Left ventricle myocardium superior (tissue), 1 donor: Measurements from ENCODE around the gene THY1. TPM values are rescaled to one million over a fixed set of nuclear protein-coding genes. Genes with fewer than 3 reads are reported as not detected.
A peak's percentile ranks its signal among the peaks of the same experiment; 100 is the strongest.

Source experiments
- ATAC-seq: fragments of 200-7000 bp; cut with Tn5 transposase; one replicate; pipeline ENCODE4 v1.9.1; 2020; ENCODE audit warnings: mild to moderate bottlenecking, moderate library complexity
- DNase-seq: peaks from one replicate; pipeline ENCODE4 v3.0.0-alpha.2; 2020
- intact Hi-C: fragments of 100-400 bp; cut with micrococcal nuclease; formaldehyde crosslinking; loops from one replicate; pipeline ENCODE4 v1.11.0; 2022
- total RNA-seq: library from RNA; stranded (reverse); fragmentation: NEBNext Ultra II Directional; extraction: Animal tissue kit (Norgen Biotek cat#: 25700); gene quantifications from one replicate; pipeline ENCODE4 v1.2.1, GENCODE V29; 2021
- donor health status: DM: no; HTN: yes; CAD: no; lungs with severe emphysema.

Gene THY1
- total RNA-seq, 1 donor from 2014 or later, result 1.5 TPM

DNA sequence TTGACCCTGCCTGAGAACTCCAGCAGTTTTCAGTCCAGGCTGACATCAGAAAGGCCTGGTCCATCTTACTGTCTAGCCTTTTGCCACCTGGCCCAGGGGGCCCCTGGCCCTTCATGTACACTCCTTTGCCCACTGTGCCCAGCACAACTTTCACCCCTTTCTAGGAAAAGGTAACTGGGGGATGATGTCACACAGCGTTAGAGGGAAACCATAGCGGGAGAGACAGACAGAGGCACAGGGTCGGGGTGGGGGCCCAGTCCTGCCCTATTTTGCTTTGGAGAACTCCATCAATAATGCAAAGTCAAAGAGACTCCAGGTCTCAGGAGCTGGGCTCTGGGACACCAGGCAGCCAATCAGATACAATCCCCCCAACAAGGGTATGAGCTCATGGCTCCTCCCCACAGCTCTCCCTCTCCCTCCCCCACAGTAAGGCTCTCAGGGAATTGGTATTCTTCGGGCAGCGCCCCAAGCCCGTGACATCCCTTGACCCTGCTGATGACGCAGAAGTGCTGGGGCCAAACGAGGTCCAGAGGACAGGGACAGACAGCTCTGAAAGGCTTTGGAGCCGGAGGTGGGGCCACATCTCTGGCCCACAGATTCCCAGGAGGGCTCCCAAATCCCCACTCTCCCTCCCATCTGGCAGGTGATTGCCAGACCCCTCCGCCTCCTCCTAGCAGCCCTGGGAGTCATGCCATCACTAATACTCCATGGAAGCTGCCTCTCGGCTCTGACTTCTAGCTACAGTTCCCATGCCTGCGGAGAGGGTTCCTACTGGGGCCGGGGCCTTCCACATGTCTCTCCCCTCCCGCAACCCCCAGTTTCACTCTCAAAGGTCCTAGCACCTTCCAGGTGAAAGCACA lies 47.4 kb downstream of the THY1 start:
- ATAC-seq, result peak; percentile 62
- DNase-seq, result peak; percentile 88
- intact Hi-C loops, result no loop called here

DNA sequence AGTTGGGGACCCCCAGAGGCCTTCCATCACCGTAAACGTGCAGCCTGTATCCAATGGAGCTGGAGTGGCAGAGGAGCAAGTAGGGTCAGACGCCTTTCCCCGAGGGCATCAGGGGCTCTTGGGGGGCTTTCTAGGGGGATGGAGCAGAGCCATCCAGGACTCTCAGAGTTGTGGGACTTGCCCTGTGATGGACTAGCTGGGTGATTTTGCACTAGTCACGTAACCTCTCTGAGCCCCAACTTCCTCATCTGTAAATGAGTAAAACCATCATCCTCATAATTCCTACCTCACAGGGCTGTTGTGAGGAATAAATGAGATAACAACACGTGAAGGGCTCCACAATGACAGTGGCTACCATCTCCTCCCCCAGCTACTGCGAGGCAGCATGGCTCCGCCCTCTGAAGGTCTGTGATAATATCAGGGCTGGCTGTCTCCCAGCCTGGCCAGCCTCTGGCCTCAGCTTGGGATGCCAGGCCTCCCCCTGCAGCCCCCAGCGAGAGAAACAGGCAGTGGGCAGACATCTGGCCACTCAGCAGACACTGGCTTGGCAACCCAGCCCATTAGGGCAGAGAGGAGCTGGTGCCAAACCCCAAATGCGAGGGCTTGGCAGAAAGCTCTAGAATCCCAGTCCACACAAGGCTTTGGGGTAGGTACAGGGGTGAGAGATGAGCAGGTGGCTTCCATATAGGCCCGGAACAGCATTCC lies 48.2 kb downstream of the THY1 start:
- DNase-seq, result peak; percentile 61
- intact Hi-C loops, result no loop called here
- ATAC-seq, result peak; percentile 4

DNA sequence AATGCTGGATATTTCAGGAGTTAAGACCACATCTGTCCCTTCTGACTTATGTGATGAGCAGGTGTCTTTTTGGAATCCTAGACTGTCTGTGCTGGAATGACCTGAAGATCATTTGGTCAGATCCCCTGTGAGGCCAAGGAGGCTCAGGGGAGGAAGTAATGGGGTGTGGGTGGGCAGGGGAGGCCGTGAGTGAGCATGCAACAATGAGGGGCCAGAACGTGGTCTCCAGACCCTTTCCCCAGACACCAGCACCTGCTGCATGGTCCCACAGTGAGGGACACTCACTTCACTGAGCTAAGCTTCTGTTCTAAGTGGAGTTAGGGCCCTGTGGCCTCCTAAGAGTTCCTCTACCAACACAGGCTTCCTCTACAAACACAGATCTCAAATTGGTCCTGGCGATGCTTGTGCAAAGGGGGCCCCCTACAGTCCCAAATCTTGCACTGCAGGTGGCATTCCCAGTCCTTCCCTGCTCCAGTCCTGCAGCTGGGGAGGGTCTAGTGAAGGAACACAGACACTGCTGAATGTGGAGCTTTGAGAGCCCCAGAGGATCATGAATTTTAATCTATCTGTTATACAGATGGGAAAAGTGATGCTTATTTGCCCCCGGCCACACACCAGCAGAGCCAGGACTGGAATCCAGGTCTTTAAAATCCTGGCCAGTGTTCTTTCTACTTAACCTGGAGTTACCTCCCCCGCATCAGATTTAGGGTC lies 48.9 kb downstream of the THY1 start:
- intact Hi-C loops, result no loop called here
- DNase-seq, result peak; percentile 80
- ATAC-seq, result peak; percentile 8

DNA sequence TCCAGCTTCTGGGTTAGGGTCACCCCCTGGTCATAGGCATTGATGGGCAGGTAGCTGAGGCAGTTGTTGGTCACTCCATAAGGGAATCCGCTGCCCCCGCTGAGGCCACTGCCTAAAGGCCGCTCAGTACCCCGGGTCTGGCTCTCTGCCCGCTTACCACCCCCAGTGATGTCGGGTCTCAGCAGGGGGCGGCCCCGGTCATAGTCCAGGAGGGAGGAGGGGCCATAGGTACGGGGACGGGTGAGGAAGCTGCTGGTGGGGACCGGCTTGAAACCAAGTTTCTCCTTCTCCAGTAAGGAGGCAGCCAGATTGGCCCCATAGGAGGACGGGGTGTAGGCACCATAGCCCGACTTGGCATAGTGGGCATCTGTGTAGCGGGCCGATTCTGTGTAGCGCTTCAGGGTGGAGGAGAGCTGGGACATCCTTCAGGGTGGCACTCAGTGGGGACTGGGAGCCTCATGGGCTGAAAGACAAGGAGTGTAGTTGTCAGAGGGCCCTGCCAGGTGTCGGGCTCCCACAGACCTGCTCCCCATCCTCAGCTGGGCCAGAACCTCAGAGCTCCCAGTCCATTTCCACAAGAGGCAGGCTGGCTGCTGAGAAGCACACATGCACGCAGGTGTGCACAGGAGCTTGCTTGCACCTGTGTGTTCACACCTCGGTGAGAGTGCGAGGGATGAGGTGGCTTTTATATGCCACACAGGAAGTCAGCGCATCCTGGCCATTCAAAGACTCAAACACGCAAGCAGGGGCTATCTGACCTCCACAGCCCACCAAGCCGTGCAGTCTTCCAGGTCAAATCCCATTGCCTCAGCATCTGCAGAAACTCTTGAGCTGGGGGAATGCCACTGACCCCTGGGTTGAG lies 49.7 kb downstream of the THY1 start:
- ATAC-seq, result no peak
- intact Hi-C loops, result no loop called here
- DNase-seq, result no peak

DNA sequence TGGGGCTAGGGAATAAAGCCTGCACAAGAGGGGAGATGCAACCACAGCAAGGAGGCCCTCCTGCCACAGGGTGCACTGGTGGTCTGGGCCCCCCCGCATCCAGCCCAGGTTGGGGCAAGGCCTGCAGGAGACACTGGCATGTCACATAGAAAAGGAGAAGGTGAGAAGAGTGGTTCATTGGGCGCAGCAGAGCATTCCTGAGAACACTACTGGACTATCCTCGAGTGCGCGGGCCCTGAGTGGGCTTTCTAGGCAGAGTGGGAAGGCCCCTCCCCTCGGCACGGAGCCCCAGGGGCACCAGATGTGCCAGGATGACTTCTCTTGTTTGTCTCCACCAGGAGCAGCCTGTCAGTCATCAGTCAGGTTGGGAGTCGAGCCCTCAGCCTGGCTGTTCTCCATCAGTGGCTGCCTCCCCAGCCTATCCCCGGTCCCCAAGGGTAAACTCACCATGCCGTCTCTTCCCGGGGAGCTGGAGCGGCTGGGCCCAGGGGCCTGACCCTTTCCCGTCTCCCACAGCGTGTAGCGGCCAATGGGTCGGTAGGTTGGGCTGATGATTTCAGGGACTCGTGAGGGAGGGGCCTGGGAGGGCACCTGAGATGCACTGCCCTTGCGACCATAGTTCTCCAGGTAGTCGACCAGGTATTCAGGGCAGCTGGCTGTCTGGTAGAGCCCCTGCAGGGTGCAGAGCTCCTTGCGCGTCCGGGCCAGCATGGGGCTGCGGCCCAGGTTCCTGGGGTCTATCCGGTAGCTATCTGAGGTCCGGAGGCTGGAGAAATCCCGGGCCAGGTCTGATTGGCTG lies 50.5 kb downstream of the THY1 start:
- intact Hi-C loops, result no loop called here
- ATAC-seq, result no peak

DNA sequence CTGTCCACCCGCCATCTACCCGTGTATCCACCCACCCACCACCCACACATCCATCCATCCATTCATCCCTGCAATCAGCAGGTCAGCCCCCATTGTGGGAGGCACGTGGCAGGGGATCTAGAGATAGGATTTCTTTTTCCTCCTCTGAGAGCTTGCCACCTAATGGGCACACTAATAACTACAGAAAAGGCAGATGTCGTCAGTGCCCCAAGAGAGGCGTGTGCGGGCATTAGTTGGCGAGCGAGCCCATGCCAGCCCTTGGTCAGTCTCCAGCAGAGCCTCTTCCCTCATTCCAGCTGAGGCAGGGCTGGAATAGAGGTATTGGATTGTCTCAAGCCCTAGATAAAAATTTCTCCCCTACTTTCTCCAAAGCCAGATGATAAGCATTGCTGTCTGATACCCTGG lies 51.2 kb downstream of the THY1 start:
- ATAC-seq (peak; percentile 7), DNase-seq (peak; percentile 63)
- intact Hi-C loops, result no loop called here

More for the DNA sequence above, 50.5 kb downstream of the THY1 start:
- no peak for DNase-seq

DNA sequence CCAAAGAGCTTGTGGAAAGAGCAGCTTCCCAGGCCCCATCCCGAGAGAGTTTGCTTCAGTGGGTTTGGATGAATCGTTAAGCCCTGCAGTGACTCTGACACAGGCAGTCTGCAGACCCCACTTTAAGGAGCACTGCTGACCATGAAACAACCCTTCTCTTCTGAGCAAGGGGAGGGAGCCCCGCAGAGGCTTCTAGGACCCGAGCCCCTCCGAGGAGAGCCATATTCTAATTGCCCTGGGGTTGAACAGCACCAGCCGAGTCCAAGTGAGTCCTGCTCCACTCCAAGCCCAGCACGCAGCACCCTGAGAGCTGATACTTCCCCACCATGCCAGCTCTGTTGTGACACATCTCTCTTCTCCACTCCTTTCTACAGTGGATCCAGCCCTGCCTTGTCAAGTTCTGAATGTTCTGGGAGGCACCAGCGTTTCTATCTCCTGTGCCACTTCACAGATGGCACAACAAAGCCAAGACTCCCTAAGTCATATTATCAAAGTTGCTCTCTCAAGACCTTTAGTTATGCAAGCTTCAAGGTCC lies 51.8 kb downstream of the THY1 start:
- DNase-seq, result no peak
- intact Hi-C loops, result no loop called here
- ATAC-seq, result no peak

DNA sequence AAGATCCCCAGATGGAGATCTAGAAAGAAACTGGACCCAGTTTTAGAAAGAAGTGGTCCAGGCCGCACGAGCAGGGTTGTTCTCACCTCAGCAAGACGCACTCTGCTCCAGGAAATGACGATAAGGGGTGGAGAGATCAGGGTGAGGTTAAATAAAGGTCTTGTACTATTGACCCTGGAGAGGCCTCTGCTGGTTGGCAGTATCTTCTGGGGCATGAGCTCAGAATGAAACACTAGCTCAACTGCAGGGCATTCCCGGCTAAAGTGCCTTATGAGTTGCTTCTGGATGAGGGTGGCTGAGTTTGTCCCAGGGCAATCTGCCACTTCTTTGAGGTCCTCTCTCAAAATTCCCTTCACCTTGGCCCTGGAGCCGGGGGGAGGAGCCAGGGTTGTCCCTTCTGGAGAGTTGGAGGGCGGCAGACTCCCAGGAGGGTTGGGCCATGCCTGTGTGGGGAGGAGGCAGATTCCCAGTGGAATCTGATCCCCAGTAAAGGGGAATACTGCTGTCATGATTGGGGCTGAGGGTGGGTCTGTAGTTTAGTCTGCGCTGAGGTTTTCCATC lies 52.4 kb downstream of the THY1 start:
- peak; percentile 47 for ATAC-seq
- intact Hi-C loops, result no loop called here
- peak; percentile 81 for DNase-seq

DNA sequence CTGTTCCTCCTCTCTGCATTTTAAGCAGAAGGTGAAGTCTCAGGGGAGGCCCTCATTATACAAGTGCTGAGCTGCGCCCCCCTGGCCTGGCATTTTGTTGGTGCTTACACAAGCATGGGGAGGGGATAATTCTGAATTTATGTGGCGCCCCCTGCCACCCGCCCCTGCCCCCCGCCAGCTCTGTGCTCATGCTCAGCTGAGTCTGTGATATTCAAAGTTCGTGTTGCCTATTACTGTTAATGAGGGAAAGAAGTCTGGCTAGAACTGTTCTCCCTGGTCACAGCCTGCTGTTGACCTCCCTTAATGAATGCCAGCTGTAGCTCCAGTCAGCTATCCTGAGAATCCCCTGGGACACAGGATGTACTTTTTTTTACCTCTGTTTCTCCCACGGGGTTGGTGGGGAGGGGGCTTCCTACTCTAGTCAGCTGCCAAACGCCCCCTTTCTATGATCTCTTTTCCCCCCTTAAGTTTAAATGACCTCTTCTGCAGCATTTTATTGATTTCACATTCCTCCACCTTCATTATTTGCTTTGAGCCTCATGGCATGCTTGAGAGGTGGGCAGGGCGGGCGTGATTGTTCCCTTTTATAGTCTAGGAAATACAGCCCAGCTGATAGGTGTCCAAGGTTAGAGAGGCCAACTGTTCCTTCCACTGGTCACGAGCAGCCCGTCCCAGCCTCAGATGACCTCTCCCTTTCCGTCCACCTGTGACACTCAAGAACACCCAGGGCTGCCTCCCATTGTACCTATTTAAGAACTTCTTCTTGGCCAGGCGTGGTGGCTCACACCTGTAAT lies 53.6 kb downstream of the THY1 start:
- ATAC-seq (peak; percentile 43), DNase-seq (peak; percentile 61)
- intact Hi-C loops, result no loop called here

DNA sequence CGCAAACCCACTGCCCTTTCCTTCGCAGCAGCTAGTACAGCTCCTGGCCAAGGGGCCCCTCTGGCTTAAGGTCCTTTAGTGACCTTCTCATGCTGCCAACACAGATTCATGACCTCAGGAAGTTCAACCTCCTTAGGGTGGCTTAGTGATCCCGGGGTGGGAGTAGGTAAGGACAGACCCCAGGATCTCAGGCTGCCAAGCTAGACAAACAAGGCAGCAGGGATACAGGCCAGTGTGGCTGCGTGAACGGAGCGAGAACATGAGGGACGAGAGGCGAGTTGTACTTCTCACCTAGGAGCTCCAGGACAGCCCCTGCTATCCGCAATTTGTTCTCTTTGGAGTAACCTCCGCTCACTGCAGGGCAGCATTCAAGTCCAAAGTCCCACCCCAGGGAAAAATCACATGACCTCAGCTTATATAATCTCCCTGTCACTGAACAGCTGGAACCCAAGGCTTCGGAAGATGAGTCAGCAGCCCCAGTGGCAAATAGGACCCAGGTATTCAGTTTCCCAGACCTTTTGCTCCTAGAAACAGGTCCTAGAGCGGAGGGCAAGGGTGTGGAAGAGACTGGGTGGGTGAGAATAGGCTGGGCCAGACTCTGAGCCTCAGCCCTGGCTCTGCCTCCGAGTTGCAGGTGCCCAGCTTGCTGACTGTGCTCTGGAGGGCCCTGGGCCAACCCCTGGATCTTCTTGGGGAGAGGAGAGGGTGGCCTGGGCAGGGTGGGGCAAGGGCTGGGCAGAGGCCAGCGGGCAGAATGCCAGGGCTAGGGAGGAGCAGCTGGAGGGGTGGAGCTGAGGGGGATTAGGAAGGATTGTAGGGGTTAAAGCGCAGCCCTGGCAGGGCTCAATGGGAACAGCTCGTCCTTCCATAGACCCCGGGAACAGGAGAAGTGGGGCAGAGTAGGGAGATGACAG lies 54.6 kb downstream of the THY1 start:
- intact Hi-C loops, result no loop called here
- ATAC-seq (peak; percentile 55), DNase-seq (peak; percentile 90)

DNA sequence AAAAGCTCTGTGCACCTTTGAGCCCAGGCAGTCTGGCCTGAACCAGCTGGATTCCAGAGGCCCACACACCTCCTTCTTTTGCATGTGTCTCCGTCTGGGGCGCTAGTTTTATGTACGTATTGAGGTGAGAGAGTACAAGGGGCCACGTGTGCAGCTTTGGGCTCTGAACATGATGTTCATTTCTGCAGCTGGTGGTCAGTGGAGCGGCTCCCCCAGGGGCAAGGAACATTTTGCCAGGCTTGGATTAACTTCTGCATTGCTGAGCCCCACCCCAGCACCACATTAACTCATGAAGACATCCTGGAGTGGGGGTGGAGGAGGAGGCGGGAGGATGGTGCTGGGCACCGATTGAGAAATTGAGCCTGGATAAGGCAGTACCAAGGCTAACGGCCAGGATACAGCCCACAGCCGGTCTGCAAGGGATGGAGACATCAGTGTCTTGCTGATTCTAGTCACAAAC lies 55.3 kb downstream of the THY1 start:
- DNase-seq (no peak), ATAC-seq (no peak)
- intact Hi-C loops, result no loop called here

Other genes with a start within 250 kb of the THY1 start
- gene NHERF4, start 237.7 kb downstream of the THY1 start, total RNA-seq, result 1.1 TPM
- gene CBL, start 216.8 kb downstream of the THY1 start, total RNA-seq, result 7.1 TPM
- 44.7 TPM for gene MCAM, start 106.0 kb downstream of the THY1 start, total RNA-seq
- 13.2 TPM for gene RNF26, start 88.6 kb downstream of the THY1 start, total RNA-seq
- gene C1QTNF5, start 82.3 kb downstream of the THY1 start, total RNA-seq, result 14.4 TPM
- gene MFRP, start 76.5 kb downstream of the THY1 start, total RNA-seq, result not detected
- 173 TPM for gene USP2, start 41.5 kb downstream of the THY1 start, total RNA-seq